ENCODE results near the gene DRC7.
"Not testable (repeated sequence)": the region's sequence is repeated elsewhere in the genome, so short reads cannot be mapped to it uniquely, and the experiment has no call there.

DRC7 gene

GRCh38 chr16:57727610-57728009 lies 33.0 kb downstream of the DRC7 start:
- Histone ChIP-seq H3K27me3 (ENCODE audit: insufficient read depth, low read length, poor library complexity) (no peaks in the 10 kb centered on the region), H3K4me1 (ENCODE audit: control insufficient read depth, low read depth, low read length) (no peaks in the 10 kb centered on the region), H2BK120ac (ENCODE audit: low read depth, low read length) (no peak overlapping the region), H3K18ac (ENCODE audit: low read length) (no peak overlapping the region), H3K36me3 (ENCODE audit: control insufficient read depth, insufficient read depth, low read length) (no peaks in the 10 kb centered on the region), H4K8ac (ENCODE audit: low read depth, low read length) (no peak overlapping the region), H3K27ac (ENCODE audit: low read depth, low read length) (no peak overlapping the region), H3K79me1 (ENCODE audit: low read length) (no peaks in the 10 kb centered on the region), H4K5ac (ENCODE audit: low read length) (no peak overlapping the region), H3K56ac (ENCODE audit: low read length) (no peak overlapping the region), H3K23ac (ENCODE audit: low read length) (no peak overlapping the region), H3K4me3 (ENCODE audit: low read length) (no peak overlapping the region), H2AK5ac (ENCODE audit: low read length) (no peak overlapping the region), H2BK15ac (replicated peaks; ENCODE audit: low read depth) (no peak overlapping the region), H3K4me2 (ENCODE audit: low read length) (no peak overlapping the region), H3K4ac (ENCODE audit: low read depth, low read length) (no peak overlapping the region), H3K79me2 (ENCODE audit: control insufficient read depth, insufficient read depth, low read length) (no peaks in the 10 kb centered on the region), H2BK5ac (ENCODE audit: low read length) (no peak overlapping the region), H3K9ac (ENCODE audit: low read length) (no peak overlapping the region)
- no CpG with 5 or more reads among the region's 4 CpGs for WGBS (ENCODE audit: extremely low coverage, insufficient coverage, low lambda C conversion rate)
- DNase-seq, result no peak

- H3K23ac ChIP-seq (ENCODE audit: low read length), result no peak overlapping the region
- no peak overlapping the region for H3K4ac ChIP-seq (ENCODE audit: low read depth, low read length)
- no peak overlapping the region for H3K27ac ChIP-seq (ENCODE audit: low read depth, low read length)
- H2BK15ac ChIP-seq (replicated peaks; ENCODE audit: low read depth), result no peak overlapping the region
- no peak overlapping the region for H3K18ac ChIP-seq (ENCODE audit: low read length)
- WGBS (ENCODE audit: extremely low coverage, insufficient coverage, low lambda C conversion rate), result no CpG with 5 or more reads among the region's 14 CpGs
- no peak overlapping the region for H2BK5ac ChIP-seq (ENCODE audit: low read length)
- H2AK5ac ChIP-seq (ENCODE audit: low read length), result no peak overlapping the region
- no peak overlapping the region for H3K4me3 ChIP-seq (ENCODE audit: low read length)
- no peak for DNase-seq
- H4K5ac ChIP-seq (ENCODE audit: low read length), result no peak overlapping the region
- H3K79me1 ChIP-seq (ENCODE audit: low read length), result no peaks in the 10 kb centered on the region
- H3K56ac ChIP-seq (ENCODE audit: low read length), result no peak overlapping the region
- H3K4me2 ChIP-seq (ENCODE audit: low read length), result no peak overlapping the region
- H3K9ac ChIP-seq (ENCODE audit: low read length), result no peak overlapping the region
- H3K79me2 ChIP-seq (ENCODE audit: control insufficient read depth, insufficient read depth, low read length), result no peaks in the 10 kb centered on the region
- H3K36me3 ChIP-seq (ENCODE audit: control insufficient read depth, insufficient read depth, low read length), result no peaks in the 10 kb centered on the region
- no peak overlapping the region for H2BK120ac ChIP-seq (ENCODE audit: low read depth, low read length)
- H3K27me3 ChIP-seq (ENCODE audit: insufficient read depth, low read length, poor library complexity), result no peaks in the 10 kb centered on the region
- H4K8ac ChIP-seq (ENCODE audit: low read depth, low read length), result no peak overlapping the region
- H3K4me1 ChIP-seq (ENCODE audit: control insufficient read depth, low read depth, low read length), result no peaks in the 10 kb centered on the region
Observed at GRCh38 chr16:57728336-57729181, 34.0 kb downstream of the DRC7 start.

- Histone ChIP-seq H3K27ac (ENCODE audit: low read depth, low read length) (no peak overlapping the region), H3K9ac (ENCODE audit: low read length) (no peak overlapping the region), H3K18ac (ENCODE audit: low read length) (no peak overlapping the region), H3K27me3 (ENCODE audit: insufficient read depth, low read length, poor library complexity) (no peaks in the 10 kb centered on the region), H3K4me3 (ENCODE audit: low read length) (no peak overlapping the region), H3K4me1 (ENCODE audit: control insufficient read depth, low read depth, low read length) (no peaks in the 10 kb centered on the region), H3K79me2 (ENCODE audit: control insufficient read depth, insufficient read depth, low read length) (no peaks in the 10 kb centered on the region), H2BK15ac (replicated peaks; ENCODE audit: low read depth) (no peak overlapping the region), H2BK120ac (ENCODE audit: low read depth, low read length) (no peak overlapping the region), H3K79me1 (ENCODE audit: low read length) (no peaks in the 10 kb centered on the region), H3K4ac (ENCODE audit: low read depth, low read length) (no peak overlapping the region), H2AK5ac (ENCODE audit: low read length) (no peak overlapping the region), H3K4me2 (ENCODE audit: low read length) (no peak overlapping the region), H3K56ac (ENCODE audit: low read length) (no peak overlapping the region), H4K5ac (ENCODE audit: low read length) (no peak overlapping the region), H2BK5ac (ENCODE audit: low read length) (no peak overlapping the region), H3K23ac (ENCODE audit: low read length) (no peak overlapping the region), H4K8ac (ENCODE audit: low read depth, low read length) (no peak overlapping the region), H3K36me3 (ENCODE audit: control insufficient read depth, insufficient read depth, low read length) (no peaks in the 10 kb centered on the region)
- no peak for DNase-seq
- WGBS (ENCODE audit: extremely low coverage, insufficient coverage, low lambda C conversion rate), result no CpG with 5 or more reads among the region's 1 CpG
Observed at GRCh38 chr16:57729182-57729484, 34.5 kb downstream of the DRC7 start.

GRCh38 chr16:57729852-57730251 lies 35.2 kb downstream of the DRC7 start:
- H3K23ac ChIP-seq (ENCODE audit: low read length); H3K4me2 ChIP-seq (ENCODE audit: low read length); H3K4me1 ChIP-seq (ENCODE audit: control insufficient read depth, low read depth, low read length); H3K79me2 ChIP-seq (ENCODE audit: control insufficient read depth, insufficient read depth, low read length); H2AK5ac ChIP-seq (ENCODE audit: low read length); H3K79me1 ChIP-seq (ENCODE audit: low read length); H3K27me3 ChIP-seq (ENCODE audit: insufficient read depth, low read length, poor library complexity); H3K56ac ChIP-seq (ENCODE audit: low read length); H2BK5ac ChIP-seq (ENCODE audit: low read length); DNase-seq; H2BK120ac ChIP-seq (ENCODE audit: low read depth, low read length); H3K27ac ChIP-seq (ENCODE audit: low read depth, low read length); H3K18ac ChIP-seq (ENCODE audit: low read length); H3K4ac ChIP-seq (ENCODE audit: low read depth, low read length); H4K8ac ChIP-seq (ENCODE audit: low read depth, low read length); H4K5ac ChIP-seq (ENCODE audit: low read length); H3K9ac ChIP-seq (ENCODE audit: low read length); H3K36me3 ChIP-seq (ENCODE audit: control insufficient read depth, insufficient read depth, low read length); H2BK15ac ChIP-seq (replicated peaks; ENCODE audit: low read depth); H3K4me3 ChIP-seq (ENCODE audit: low read length): not testable (repeated sequence)
- WGBS (ENCODE audit: extremely low coverage, insufficient coverage, low lambda C conversion rate), result 100% methylated on average over 1 of the region's 6 CpGs

GRCh38 chr16:57730771-57731730 lies 36.4 kb downstream of the DRC7 start:
- no peak overlapping the region for H3K27ac ChIP-seq (ENCODE audit: low read depth, low read length)

More at GRCh38 chr16:57730771-57731730, 36.4 kb downstream of the DRC7 start:
- Histone ChIP-seq H2BK5ac (ENCODE audit: low read length) (no peak overlapping the region), H3K4me1 (ENCODE audit: control insufficient read depth, low read depth, low read length) (no peaks in the 10 kb centered on the region), H3K4me2 (ENCODE audit: low read length) (no peak overlapping the region), H4K8ac (ENCODE audit: low read depth, low read length) (no peak overlapping the region), H3K4ac (ENCODE audit: low read depth, low read length) (no peak overlapping the region), H3K56ac (ENCODE audit: low read length) (peak overlapping the region; percentile 44), H3K36me3 (ENCODE audit: control insufficient read depth, insufficient read depth, low read length) (no peaks in the 10 kb centered on the region), H3K18ac (ENCODE audit: low read length) (no peak overlapping the region), H3K9ac (ENCODE audit: low read length) (no peak overlapping the region), H3K79me2 (ENCODE audit: control insufficient read depth, insufficient read depth, low read length) (no peaks in the 10 kb centered on the region), H3K4me3 (ENCODE audit: low read length) (no peak overlapping the region), H2AK5ac (ENCODE audit: low read length) (no peak overlapping the region), H2BK120ac (ENCODE audit: low read depth, low read length) (no peak overlapping the region), H4K5ac (ENCODE audit: low read length) (no peak overlapping the region), H2BK15ac (replicated peaks; ENCODE audit: low read depth) (no peak overlapping the region), H3K23ac (ENCODE audit: low read length) (no peak overlapping the region), H3K79me1 (ENCODE audit: low read length) (peaks cover 2% of the 10 kb centered on the region), H3K27me3 (ENCODE audit: insufficient read depth, low read length, poor library complexity) (no peaks in the 10 kb centered on the region)
- no CpG with 5 or more reads among the region's 13 CpGs for WGBS (ENCODE audit: extremely low coverage, insufficient coverage, low lambda C conversion rate)
- DNase-seq, result peak; percentile 76
